ENCODE data around the gene ZFR. TPM values are rescaled to one million over a fixed set of nuclear protein-coding genes. Genes with fewer than 3 reads are reported as not detected.
A peak's percentile ranks its signal among the peaks of the same experiment; 100 is the strongest.
"Not testable (repeated sequence)": the region's sequence is repeated elsewhere in the genome, so short reads cannot be mapped to it uniquely, and the experiment has no call there.

The ZFR gene
- total RNA-seq, 1 donor from 2014 or later, result 72.8 TPM

DNA sequence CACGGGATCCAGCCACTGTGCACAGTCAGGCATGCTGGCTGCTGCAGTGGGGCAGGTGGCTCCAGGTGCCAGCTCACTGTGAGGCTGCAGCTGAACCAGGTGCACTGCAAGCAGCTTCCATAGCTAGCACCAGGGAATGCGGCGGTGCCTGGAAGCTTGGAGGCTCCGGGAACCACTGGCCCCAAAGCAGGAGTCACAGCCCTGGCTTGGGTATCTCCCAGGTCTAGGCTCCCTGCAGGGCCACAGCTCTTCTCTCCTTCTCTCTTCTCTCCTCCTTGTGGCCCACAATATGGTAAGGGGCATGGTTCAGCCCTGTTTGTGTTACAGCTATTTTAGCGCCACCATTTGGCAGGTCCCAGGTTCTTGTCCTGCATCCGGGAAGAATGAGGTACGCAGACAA lies 125.1 kb downstream of the ZFR start:
- no peak for DNase-seq

- no peak for DNase-seq
These were observed 127.5 kb downstream of the ZFR start for GRCh38 chr5:32317041-32317440.

- no peak for DNase-seq
These were observed 129.1 kb downstream of the ZFR start for GRCh38 chr5:32315221-32316014.

DNA sequence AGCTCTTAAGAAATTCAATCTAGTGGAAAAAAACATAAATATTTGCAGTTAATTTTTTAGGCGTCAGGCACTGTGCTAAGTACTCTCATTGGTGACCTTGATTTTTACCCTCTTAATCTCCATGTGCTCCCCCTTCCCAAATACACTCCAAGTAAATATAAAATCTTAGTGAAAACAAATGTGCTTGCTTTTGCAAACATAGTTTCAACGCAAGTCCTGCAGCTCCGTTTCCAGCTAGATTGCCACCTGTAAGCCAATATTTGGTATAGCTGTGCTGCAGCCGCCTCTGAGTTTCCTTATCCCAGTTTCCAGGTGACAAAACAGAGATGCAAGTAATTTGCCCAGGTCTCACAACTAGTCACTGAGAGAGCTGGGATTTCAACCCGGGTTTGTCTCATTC lies 129.9 kb downstream of the ZFR start:
- DNase-seq, result no peak

GRCh38 chr5:32314152-32314488 lies 130.4 kb downstream of the ZFR start:
- DNase-seq, result not testable (repeated sequence)

DNA sequence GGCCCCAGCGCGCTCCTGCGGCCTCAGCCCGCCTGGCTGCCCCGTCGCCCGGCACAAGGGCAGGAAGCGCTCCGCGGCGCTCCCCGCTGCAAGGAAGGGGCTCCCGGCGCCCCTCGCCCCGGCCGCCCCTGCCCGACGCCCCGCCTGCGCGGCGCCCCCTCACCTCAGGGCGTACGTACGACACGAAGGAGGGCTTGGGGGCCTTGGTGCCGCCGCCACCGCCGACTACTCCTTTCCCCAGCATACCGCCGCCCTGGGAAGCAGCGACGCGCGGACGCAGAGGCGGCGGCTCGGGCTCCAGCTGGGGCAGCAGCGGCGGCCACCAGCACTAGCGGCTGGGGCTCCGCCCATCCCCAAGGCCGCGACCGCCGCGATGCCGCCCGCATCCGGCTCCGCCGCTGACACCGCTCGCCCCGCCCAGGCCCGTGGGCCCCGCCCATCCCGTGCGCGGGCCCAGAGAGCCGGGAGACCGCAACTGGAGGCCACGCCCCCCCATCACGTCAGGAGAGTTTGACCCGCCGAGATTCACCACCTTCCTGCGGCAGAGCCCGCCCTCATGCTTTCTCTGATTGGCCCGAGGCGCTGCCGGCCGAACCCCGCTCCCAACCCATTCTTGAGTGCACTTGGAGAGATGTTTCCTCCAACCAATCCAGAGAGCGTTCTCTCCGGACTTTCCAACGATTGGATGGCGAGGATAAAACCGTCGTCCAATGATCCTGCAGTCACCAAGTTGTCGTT lies 131.8 kb downstream of the ZFR start, which contains the start of gene MTMR12:
MTMR12 (minus strand) TSS at position 345 of the 738 bp plus-strand sequence; CDS start at position 244, 101 bp downstream.
- peak; percentile 99 for DNase-seq

- DNase-seq, result peak; percentile 78
These were observed 132.3 kb downstream of the ZFR start for GRCh38 chr5:32312197-32312594.

GRCh38 chr5:32311404-32312196 lies 132.9 kb downstream of the ZFR start:
- peak; percentile 22 for DNase-seq

GRCh38 chr5:32309761-32310160 lies 134.8 kb downstream of the ZFR start:
- DNase-seq, result no peak

GRCh38 chr5:32308946-32309345 lies 135.6 kb downstream of the ZFR start:
- peak; percentile 62 for DNase-seq

GRCh38 chr5:32307769-32308194 lies 136.8 kb downstream of the ZFR start:
- no peak for DNase-seq

DNA sequence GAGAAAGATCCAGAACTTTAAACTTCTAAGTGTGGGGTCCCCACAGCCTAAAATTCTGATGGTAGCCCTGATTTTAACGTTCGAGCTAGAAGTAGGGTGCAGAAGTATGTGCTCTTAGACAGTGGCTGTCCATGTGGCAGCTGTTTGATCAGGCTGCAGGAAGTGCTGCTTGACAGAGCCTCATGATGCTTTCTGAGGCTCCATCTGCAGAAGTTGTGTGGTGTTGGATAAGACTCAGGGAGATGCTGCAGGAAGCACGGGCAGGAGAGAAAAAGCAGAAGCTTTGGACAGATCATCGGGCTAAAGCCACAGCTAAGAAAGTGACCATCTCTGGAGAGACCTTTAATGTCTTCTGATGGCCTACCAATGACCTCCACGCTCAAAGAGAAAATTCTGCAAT lies 139.9 kb downstream of the ZFR start:
- DNase-seq, result no peak

Other genes starting within 250 kb of the ZFR start
- gene MTMR12, start 131.8 kb downstream of the ZFR start, total RNA-seq, result 45.6 and 55.3 TPM in 2 replicates
- 212 and 301 TPM in 2 replicates for gene SUB1, start 140.8 kb upstream of the ZFR start, total RNA-seq

Measured in dermis blood vessel endothelial cell (primary cell).